PFSK-1 (cell line): Measurements from ENCODE around the gene MBLAC1.
A peak's percentile ranks its signal among the peaks of the same experiment; 100 is the strongest.

Source experiments
- POLR2AphosphoS5 ChIP-seq: IDR thresholded peaks from 2 replicates; pipeline ENCODE4 v1.6.1; 2012; ENCODE audit warnings: low read depth, mild to moderate bottlenecking, control low read depth, low read length, moderate library complexity
- SIN3A ChIP-seq: IDR thresholded peaks from 2 replicates; pipeline ENCODE4 v1.6.1; 2012; ENCODE audit warnings: mild to moderate bottlenecking, low read length, moderate library complexity, borderline replicate concordance; ENCODE audit not compliant: insufficient read depth
- TAF1 ChIP-seq: IDR thresholded peaks from 2 replicates; pipeline ENCODE4 v1.6.1; 2012; ENCODE audit warnings: low read length, control low read depth, borderline replicate concordance; ENCODE audit not compliant: insufficient read depth
- TF ChIP-seq, protein P1 (sequence below), 2 experiments: IDR thresholded peaks; 2 replicates each; pipeline versions ENCODE4 v1.6.1 to v1.8.0; 2011 to 2012; ENCODE audit warnings: low read depth in 2 of 2, low read length in 2 of 2, control low read depth in 1 of 2, inconsistent platforms in 1 of 2, mild to moderate bottlenecking in 1 of 2, moderate library complexity in 1 of 2; ENCODE audit not compliant: insufficient read depth in 1 of 2

DNA sequence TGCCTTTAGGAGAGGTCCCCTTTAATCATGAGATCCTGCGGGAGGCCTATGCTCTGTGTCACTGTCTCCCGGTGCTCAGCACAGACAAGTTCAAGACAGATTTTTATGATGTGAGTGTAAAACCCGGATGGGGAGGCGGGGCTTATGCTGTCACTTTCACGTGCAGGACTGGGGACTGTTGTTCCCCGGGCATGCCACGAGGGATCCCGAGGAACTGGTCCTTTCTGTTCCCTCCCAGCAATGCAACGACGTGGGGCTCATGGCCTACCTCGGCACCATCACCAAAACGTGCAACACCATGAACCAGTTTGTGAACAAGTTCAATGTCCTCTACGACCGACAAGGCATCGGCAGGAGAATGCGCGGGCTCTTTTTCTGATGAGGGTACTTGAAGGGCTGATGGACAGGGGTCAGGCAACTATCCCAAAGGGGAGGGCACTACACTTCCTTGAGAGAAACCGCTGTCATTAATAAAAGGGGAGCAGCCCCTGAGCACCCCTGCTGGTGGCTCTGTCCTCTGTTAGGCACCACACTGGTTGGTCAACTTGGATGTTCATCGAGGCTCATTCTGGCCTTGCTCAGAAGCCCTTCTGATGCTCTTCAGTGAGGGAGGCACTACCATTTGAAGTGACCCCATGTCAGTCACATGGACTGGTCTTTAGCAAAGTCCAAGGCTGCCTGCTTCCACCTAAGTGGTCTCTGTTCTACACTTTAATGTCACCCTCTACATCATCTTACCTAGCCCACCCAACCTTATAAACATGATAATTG is 35.2 kb upstream of the MBLAC1 start:
- TF ChIP-seq, protein P1, sequence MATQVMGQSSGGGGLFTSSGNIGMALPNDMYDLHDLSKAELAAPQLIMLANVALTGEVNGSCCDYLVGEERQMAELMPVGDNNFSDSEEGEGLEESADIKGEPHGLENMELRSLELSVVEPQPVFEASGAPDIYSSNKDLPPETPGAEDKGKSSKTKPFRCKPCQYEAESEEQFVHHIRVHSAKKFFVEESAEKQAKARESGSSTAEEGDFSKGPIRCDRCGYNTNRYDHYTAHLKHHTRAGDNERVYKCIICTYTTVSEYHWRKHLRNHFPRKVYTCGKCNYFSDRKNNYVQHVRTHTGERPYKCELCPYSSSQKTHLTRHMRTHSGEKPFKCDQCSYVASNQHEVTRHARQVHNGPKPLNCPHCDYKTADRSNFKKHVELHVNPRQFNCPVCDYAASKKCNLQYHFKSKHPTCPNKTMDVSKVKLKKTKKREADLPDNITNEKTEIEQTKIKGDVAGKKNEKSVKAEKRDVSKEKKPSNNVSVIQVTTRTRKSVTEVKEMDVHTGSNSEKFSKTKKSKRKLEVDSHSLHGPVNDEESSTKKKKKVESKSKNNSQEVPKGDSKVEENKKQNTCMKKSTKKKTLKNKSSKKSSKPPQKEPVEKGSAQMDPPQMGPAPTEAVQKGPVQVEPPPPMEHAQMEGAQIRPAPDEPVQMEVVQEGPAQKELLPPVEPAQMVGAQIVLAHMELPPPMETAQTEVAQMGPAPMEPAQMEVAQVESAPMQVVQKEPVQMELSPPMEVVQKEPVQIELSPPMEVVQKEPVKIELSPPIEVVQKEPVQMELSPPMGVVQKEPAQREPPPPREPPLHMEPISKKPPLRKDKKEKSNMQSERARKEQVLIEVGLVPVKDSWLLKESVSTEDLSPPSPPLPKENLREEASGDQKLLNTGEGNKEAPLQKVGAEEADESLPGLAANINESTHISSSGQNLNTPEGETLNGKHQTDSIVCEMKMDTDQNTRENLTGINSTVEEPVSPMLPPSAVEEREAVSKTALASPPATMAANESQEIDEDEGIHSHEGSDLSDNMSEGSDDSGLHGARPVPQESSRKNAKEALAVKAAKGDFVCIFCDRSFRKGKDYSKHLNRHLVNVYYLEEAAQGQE (IDR thresholded peaks at IDR 0.05; ENCODE audit: insufficient read depth in 1 of 2, low read depth in 2 of 2, low read length in 2 of 2), result no peak
- no peak for TF ChIP-seq TAF1
- TF ChIP-seq SIN3A, result no peak
- peak; percentile 44; the same call in 1 of the 2 replicates for TF ChIP-seq POLR2AphosphoS5
